ENCODE results near the gene FRMD4A. TPM values are rescaled to one million over a fixed set of nuclear protein-coding genes. Genes with fewer than 3 reads are reported as not detected.

The FRMD4A gene
- total RNA-seq, 4 donors from 2014 or later, result 4.0 to 12.7 (median 5.6) TPM

GRCh38 chr10:13977861-13978532 lies 352.7 kb downstream of the FRMD4A start:
- DNase-seq, result no peak
- Histone ChIP-seq H3K27ac (no peak overlapping the region), H3K4me3 (no peak overlapping the region), H3K36me3 (no peaks in the 10 kb centered on the region), H3K9me3 (no peaks in the 10 kb centered on the region), H3K27me3 (no peaks in the 10 kb centered on the region), H3K4me1 (no peaks in the 10 kb centered on the region)
- whole genome bisulfite sequencing, 2 donors (ENCODE audit: low coverage in 1 of 2), result 76 to 83% methylated on average over 1 to 3 of the region's 3 CpGs
- in situ Hi-C loops (cut with MboI; ENCODE audit: low pct_ligation_motif_present in 1 of 4, low pct_unique_long_range_greater_than_20kb in 1 of 4, low sequenced_read_pairs in 3 of 4), result no loop called here
- TF ChIP-seq POLR2A (IDR thresholded peaks at IDR 0.05) (no peak), POLR2AphosphoS5 (IDR thresholded peaks at IDR 0.05) (no peak), EP300 (IDR thresholded peaks at IDR 0.05; ENCODE audit: low read depth) (no peak), CTCF (IDR thresholded peaks at IDR 0.05) (no peak)
- intact Hi-C loops (cut with DNase I; ENCODE audit: low total_unique reads), result no loop called here

GRCh38 chr10:13973742-13974141 lies 357.0 kb downstream of the FRMD4A start:
- Histone ChIP-seq H3K9me3 (no peaks in the 10 kb centered on the region), H3K27ac (no peak overlapping the region), H3K36me3 (no peaks in the 10 kb centered on the region), H3K4me1 (no peaks in the 10 kb centered on the region), H3K4me3 (no peak overlapping the region), H3K27me3 (no peaks in the 10 kb centered on the region)
- no peak for DNase-seq
- in situ Hi-C loops (cut with MboI; ENCODE audit: low pct_ligation_motif_present in 1 of 4, low pct_unique_long_range_greater_than_20kb in 1 of 4, low sequenced_read_pairs in 3 of 4), result no loop called here
- intact Hi-C loops (cut with DNase I; ENCODE audit: low total_unique reads), result no loop called here
- no peak for TF ChIP-seq EP300 (IDR thresholded peaks at IDR 0.05; ENCODE audit: low read depth)
- TF ChIP-seq POLR2A (IDR thresholded peaks at IDR 0.05), result no peak
- no peak for TF ChIP-seq CTCF (IDR thresholded peaks at IDR 0.05)
- TF ChIP-seq POLR2AphosphoS5 (IDR thresholded peaks at IDR 0.05), result no peak
- WGBS, 2 donors (ENCODE audit: low coverage in 1 of 2), result 66 to 85% methylated on average over 4 of the region's 4 CpGs

GRCh38 chr10:13972609-13973008 lies 358.1 kb downstream of the FRMD4A start:
- no peaks in the 10 kb centered on the region for H3K36me3 ChIP-seq
- in situ Hi-C loops (cut with MboI; ENCODE audit: low pct_ligation_motif_present in 1 of 4, low pct_unique_long_range_greater_than_20kb in 1 of 4, low sequenced_read_pairs in 3 of 4) (no loop called here), intact Hi-C loops (cut with DNase I; ENCODE audit: low total_unique reads) (no loop called here)
- H3K4me3 ChIP-seq, result no peak overlapping the region
- WGBS, 2 donors (ENCODE audit: low coverage in 1 of 2), result 43 to 47% methylated on average over 4 of the region's 4 CpGs
- H3K27ac ChIP-seq, result no peak overlapping the region
- no peak for DNase-seq
- no peaks in the 10 kb centered on the region for H3K27me3 ChIP-seq
- no peaks in the 10 kb centered on the region for H3K9me3 ChIP-seq
- TF ChIP-seq EP300 (IDR thresholded peaks at IDR 0.05; ENCODE audit: low read depth), result no peak
- TF ChIP-seq POLR2AphosphoS5 (IDR thresholded peaks at IDR 0.05), result no peak
- no peak for TF ChIP-seq CTCF (IDR thresholded peaks at IDR 0.05)
- TF ChIP-seq POLR2A (IDR thresholded peaks at IDR 0.05), result no peak
- H3K4me1 ChIP-seq, result no peaks in the 10 kb centered on the region

- Histone ChIP-seq H3K36me3 (no peaks in the 10 kb centered on the region), H3K27me3 (no peaks in the 10 kb centered on the region), H3K4me3 (no peak overlapping the region), H3K9me3 (no peaks in the 10 kb centered on the region), H3K27ac (no peak overlapping the region), H3K4me1 (no peaks in the 10 kb centered on the region)
- intact Hi-C loops (cut with DNase I; ENCODE audit: low total_unique reads) (no loop called here), in situ Hi-C loops (cut with MboI; ENCODE audit: low pct_ligation_motif_present in 1 of 4, low pct_unique_long_range_greater_than_20kb in 1 of 4, low sequenced_read_pairs in 3 of 4) (no loop called here)
- 50 to 65% methylated on average over 6 to 10 of the region's 10 CpGs for WGBS, 2 donors (ENCODE audit: low coverage in 1 of 2)
- DNase-seq, result no peak
- TF ChIP-seq POLR2AphosphoS5 (IDR thresholded peaks at IDR 0.05) (no peak), CTCF (IDR thresholded peaks at IDR 0.05) (no peak), POLR2A (IDR thresholded peaks at IDR 0.05) (no peak), EP300 (IDR thresholded peaks at IDR 0.05; ENCODE audit: low read depth) (no peak)
Measured at GRCh38 chr10:13971601-13972475, 358.9 kb downstream of the FRMD4A start.
